NCI-H2107 (cell line): Measurements from ENCODE around the gene GOPC.
"Not testable (repeated sequence)": the region's sequence is repeated elsewhere in the genome, so short reads cannot be mapped to it uniquely, and the experiment has no call there.

ENCODE experiments used
- DNase-seq: peaks from one replicate; lab custom pipeline; 2025; lab: John Stamatoyannopoulos, UW

GOPC gene

GRCh38 chr6:117548797-117549301 lies 53.5 kb downstream of the GOPC start:
- no peak for DNase-seq

- no peak for DNase-seq
Measured at GRCh38 chr6:117547688-117548621, 54.4 kb downstream of the GOPC start.

- DNase-seq: no peak
Measured at GRCh38 chr6:117546674-117547073, 55.6 kb downstream of the GOPC start.

GRCh38 chr6:117545161-117545595 lies 57.1 kb downstream of the GOPC start:
- no peak for DNase-seq

- no peak for DNase-seq
Measured at GRCh38 chr6:117544716-117545115, 57.6 kb downstream of the GOPC start.

- DNase-seq: no peak
Measured at GRCh38 chr6:117542493-117542892, 59.8 kb downstream of the GOPC start.

GRCh38 chr6:117540670-117541069 lies 61.6 kb downstream of the GOPC start:
- no peak for DNase-seq

GRCh38 chr6:117538615-117539014 lies 63.7 kb downstream of the GOPC start:
- DNase-seq: no peak

GRCh38 chr6:117536317-117536716 lies 66.0 kb downstream of the GOPC start:
- no peak for DNase-seq

- DNase-seq: no peak
Measured at GRCh38 chr6:117534974-117535373, 67.3 kb downstream of the GOPC start.

GRCh38 chr6:117533775-117534174 lies 68.5 kb downstream of the GOPC start:
- no peak for DNase-seq

- no peak for DNase-seq
Measured at GRCh38 chr6:117531809-117532725, 70.2 kb downstream of the GOPC start.

- no peak for DNase-seq
Measured at GRCh38 chr6:117531346-117531745, 71.0 kb downstream of the GOPC start.

- DNase-seq: no peak
Measured at GRCh38 chr6:117530467-117531242, 71.7 kb downstream of the GOPC start.

GRCh38 chr6:117525607-117526006 lies 76.7 kb downstream of the GOPC start:
- no peak for DNase-seq

GRCh38 chr6:117521791-117522502 lies 80.4 kb downstream of the GOPC start:
- no peak for DNase-seq

- DNase-seq: no peak
Measured at GRCh38 chr6:117520603-117521395, 81.5 kb downstream of the GOPC start.

- no peak for DNase-seq
Measured at GRCh38 chr6:117518870-117519269, 83.4 kb downstream of the GOPC start.

- DNase-seq: not testable (repeated sequence)
Measured at GRCh38 chr6:117517995-117518394, 84.3 kb downstream of the GOPC start.

- no peak for DNase-seq
Measured at GRCh38 chr6:117515326-117515725, 87.0 kb downstream of the GOPC start.
